ENCODE results near the gene STXBP2.

Gene STXBP2

DNA sequence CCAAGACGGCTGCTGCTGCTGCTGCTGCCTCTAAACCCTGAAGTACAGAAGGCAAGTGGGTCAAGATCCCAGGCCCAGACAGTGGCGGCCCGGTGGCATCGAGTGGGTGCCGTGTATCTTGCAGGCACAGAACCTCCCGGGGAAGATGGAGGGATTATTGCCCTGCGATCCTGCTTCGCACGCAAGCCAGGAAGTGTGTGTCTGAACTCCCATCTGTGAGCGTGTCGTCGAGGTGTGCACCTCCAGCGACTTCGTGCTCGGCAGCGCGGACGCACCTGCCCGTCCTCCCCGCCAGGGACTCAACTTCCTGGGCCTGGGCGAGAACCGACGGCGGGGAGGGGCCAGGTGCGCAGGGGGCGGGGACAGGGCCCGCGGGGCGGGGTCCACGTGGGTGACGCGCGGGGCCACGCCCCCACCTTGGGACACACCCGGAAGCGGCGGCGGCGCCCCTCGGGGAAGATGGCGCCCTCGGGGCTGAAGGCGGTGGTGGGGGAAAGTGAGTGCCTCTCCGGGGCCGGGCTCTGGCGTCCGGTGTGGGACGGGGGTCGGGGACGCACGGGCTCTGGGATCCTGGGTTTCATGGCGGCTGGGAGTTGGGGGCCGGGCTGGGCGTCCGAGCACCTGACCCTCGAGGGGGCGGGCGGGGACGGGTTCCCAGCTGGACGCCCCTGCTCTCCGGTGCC is at the start of gene STXBP2:
STXBP2 (plus strand) TSS at position 420 of the 683 bp plus-strand sequence; CDS start at position 460, 40 bp downstream.
- peak within 1 kb of the TSS; percentile 49 for H3K27ac ChIP-seq
- DNase-seq (ENCODE audit: low read depth, low spot score), result no peak

DNA sequence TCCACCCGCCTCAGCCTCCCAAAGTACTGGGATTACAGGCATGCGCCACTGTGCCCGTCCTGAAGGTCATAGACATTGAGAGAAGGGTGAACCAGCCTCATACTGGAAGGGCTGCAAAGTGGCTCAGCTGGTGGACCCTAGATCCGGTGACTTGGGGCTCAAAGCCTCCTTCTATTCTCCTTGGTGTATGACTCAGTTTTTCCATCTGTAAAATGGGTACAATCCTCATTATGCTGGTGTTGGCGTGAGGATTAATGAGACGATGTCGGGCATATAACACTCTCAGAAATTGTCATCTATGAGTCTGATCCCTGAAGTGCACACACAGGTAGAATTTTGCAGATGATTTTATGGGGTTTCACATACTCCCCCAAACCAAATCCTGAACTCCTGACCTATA is 47.1 kb upstream of the STXBP2 start:
- no peak overlapping the region for H3K27ac ChIP-seq
- no peak for DNase-seq (ENCODE audit: low read depth, low spot score)

DNA sequence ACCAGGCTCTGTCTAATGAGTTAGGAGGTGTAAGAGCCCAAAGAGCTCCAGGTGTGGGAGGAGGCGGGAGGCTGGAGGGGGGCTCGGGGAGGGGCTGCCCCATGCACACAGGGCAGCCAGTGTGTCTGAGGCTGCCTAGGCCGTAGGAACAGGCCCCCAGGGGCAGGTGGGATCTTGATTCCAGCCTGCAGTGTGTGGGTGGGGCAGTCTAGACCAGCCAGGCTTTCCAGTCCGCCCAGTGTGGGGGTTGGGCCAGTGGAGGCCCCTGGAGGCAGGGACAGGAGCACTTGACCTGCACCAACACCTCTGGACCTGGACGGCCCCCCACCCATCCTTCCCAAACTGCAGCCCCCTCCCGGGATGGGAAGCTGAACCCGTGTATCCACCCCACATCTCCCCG is 46.7 kb upstream of the STXBP2 start:
- DNase-seq (ENCODE audit: low read depth, low spot score), result no peak
- no peak overlapping the region for H3K27ac ChIP-seq

DNA sequence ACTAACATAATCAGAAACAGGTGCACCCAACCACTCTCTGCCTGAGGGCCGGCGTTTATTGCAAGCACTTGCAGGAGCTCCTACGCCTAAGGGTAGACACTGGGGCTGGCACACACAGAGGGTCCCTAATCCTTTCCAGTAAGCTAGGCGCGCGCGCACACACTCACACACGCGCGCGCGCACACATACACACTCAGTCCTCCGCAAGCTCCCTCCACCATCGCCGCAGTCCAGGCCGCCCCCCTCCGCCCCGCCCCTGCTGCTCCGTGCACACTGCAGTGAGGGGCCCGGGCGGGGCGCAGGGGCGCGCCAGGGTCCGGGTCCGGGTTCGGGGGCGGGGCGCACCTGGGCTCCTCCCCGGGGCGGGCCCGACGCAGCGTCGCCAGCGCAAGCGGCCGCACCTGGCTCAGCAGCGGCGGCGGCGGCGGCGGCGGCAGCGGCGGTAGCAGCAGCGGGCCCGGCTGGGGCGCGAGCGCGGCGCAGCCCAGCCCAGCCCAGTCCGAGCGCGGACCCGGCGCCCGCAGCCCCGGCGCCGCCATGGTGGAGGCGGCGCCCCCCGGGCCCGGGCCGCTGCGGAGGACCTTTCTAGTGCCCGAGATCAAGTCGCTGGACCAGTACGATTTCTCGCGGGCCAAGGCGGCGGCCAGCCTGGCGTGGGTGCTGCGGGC is 41.3 kb upstream of the STXBP2 start, which contains the start of gene CAMSAP3:
CAMSAP3 (plus strand) TSS at position 398 of the 668 bp plus-strand sequence; CDS start at position 538, 140 bp downstream.
- DNase-seq (ENCODE audit: low read depth, low spot score), result no peak
- no peak within 1 kb of the TSS for H3K27ac ChIP-seq

DNA sequence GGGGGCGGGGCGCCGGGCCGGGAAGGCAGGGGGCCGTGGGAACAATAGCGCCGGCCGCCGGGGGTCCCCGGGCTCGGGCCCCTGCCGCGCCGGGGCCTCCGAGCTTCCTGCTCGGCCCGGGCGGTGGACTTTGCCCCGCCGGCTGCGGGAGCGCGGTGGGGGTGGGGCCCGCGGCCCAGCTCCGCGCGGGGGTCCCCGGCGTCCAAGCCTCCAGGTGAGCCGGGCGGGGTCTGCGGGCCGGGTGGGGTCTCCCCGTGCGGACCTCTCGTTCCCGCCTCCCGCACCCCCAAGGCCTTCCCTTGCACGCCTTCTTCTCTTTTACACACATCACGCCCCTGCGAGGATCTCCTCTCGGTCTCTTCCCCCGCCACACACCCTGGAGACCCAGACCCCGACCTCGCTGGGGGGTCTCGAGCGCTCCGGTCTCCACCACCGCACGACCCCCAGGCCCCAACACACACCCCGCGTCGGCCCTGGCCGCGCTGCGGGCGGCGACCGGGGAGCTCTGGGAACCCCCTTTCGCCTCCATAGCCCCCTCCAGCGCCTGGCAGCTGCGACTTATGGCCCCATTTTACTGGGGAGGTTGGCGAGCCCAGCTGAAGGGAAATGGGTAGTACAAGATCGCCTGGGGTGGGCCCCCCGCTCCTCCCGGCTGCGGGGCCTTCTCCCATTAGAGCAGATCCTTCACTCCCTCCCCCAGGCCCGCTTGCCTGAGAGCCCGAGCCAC is 40.5 kb upstream of the STXBP2 start:
- DNase-seq (ENCODE audit: low read depth, low spot score), result no peak
- no peak overlapping the region for H3K27ac ChIP-seq

DNA sequence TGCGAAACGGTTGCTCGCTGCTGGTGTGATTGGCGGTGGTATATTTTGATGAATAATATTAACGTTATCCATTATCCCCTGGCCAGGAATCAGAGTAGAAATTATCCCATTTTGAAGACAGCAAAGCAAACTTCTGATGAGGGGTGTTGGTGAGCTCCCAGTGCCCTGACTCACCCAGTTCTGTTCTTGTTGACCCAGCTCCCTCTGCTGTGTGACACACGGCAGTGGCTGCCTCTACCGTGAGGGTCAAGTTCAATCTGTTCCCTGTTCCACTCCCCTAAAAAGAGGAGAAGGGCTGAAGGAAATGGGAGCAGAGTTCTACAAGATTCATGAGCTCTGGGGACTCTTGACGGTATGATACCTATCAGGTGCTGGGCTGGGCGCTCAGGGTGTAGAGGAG is 39.2 kb upstream of the STXBP2 start:
- no peak overlapping the region for H3K27ac ChIP-seq
- DNase-seq (ENCODE audit: low read depth, low spot score), result no peak

DNA sequence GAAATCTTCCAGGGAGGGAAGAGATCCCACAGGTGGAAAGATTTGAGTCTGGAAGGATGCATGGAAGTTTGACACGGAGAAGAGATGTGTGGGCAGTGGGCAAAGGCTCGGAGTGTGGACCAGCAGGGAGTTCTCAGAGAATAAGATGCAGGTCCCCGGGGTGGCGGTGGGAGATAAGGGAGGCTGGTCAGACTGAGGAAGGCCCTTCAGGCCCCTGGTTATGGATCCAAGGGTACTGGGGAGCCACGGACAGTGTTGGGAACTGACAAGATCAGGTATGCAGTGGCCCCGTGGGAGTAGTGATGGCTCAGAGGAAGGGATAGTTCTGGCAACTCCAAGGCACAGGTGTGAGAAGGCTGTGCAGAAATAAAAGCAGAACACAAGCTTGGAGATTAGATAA is 38.7 kb upstream of the STXBP2 start:
- H3K27ac ChIP-seq, result no peak overlapping the region
- DNase-seq (ENCODE audit: low read depth, low spot score), result no peak

DNA sequence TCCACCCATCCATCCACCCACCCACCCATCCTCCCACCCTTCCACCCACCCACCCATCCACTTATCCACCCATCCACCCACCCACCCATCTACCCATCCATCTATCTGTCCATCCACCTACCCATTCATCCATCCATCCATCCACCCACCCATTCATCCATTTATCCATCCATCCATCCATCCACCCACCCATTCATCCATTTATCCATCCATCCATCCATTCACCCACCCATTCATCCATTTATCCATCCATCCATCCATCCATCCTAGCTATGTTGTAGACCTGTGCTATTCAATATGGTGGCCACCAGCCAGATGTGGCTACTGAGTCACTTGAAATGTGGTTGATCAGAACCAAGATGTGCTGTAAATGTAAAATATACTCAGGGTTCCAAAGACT is 36.2 kb upstream of the STXBP2 start:
- no peak overlapping the region for H3K27ac ChIP-seq
- DNase-seq (ENCODE audit: low read depth, low spot score), result no peak

DNA sequence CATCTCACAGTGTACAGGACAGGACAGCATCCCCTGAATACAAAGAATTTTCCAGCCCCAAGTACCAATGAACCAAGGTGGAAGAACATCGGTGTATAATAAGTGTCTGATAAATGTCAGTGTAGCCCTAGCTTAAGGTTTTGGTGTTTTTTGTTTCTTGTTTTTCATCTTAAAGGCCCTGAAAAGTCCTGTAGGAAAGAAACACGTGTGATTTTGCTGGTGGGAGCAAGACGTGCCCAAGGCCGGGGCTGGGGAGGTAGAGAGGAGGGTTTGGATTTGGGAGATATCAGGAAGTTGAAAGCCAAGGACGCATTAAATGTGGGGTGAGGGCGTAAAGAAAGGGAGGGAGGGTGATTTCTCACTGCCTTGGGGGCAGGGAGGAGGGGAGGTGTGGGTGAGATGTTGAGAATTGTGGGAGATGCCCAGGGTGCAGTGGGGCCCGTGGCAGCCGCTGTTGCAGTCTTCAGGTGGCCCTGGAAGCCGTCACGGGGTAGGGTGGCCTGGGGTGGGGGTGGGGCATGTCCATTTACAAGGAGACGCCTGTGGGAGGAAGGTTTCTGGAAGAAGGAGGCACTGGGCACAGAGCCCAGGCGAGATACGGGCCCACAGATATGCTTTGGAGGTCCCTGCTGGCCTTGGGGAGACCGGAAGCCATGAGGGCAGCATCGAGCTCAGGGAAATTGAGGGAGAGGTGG is 34.5 kb upstream of the STXBP2 start:
- no peak for DNase-seq (ENCODE audit: low read depth, low spot score)
- H3K27ac ChIP-seq, result no peak overlapping the region

DNA sequence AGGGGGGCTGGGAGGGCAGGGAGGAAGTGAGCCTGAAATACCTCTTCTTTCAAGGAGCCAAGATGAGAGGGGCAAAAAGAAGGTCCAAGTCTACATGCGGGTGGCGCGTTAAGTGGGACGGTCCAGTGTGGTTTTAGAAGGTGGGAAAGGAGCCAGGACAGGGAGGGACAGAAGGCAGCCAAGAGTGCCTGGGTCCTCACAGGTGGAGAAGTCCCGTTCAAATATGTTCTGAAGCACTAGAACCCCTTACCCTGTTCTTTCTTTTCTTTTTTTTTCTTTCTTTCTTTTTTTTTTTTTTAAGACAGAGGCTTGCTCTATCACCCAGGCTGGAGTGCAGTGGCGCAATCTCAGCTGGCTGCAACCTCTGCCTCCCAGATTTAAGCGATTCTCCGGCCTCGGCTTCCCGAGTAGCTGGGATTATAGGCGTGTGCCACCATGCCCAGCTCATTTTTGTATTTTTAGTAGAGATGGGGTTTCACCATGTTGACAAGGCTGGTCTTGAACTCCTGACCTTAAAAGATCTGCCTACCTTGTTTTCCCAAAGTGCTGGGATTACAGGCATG is 33.9 kb upstream of the STXBP2 start:
- no peak overlapping the region for H3K27ac ChIP-seq
- no peak for DNase-seq (ENCODE audit: low read depth, low spot score)

DNA sequence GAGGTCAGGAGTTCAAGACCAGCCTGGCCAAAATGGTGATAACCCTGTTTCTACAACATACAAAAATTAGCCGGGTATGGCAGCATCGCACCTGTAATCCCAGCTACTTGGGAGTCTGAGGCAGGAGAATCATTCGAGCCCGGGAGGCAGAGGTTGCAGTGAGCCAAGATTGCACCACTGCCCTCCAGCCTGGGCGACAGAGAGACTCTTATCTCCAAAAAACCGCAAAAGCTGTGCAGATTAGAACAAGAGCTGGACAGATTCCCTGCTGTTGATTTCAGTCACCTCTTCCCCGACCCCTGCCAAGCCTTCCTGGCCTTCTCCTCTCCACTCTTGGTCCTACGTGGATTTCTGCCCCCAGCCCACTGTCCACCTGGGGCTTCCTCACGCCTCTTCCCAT is 33.0 kb upstream of the STXBP2 start:
- H3K27ac ChIP-seq, result no peak overlapping the region
- no peak for DNase-seq (ENCODE audit: low read depth, low spot score)

DNA sequence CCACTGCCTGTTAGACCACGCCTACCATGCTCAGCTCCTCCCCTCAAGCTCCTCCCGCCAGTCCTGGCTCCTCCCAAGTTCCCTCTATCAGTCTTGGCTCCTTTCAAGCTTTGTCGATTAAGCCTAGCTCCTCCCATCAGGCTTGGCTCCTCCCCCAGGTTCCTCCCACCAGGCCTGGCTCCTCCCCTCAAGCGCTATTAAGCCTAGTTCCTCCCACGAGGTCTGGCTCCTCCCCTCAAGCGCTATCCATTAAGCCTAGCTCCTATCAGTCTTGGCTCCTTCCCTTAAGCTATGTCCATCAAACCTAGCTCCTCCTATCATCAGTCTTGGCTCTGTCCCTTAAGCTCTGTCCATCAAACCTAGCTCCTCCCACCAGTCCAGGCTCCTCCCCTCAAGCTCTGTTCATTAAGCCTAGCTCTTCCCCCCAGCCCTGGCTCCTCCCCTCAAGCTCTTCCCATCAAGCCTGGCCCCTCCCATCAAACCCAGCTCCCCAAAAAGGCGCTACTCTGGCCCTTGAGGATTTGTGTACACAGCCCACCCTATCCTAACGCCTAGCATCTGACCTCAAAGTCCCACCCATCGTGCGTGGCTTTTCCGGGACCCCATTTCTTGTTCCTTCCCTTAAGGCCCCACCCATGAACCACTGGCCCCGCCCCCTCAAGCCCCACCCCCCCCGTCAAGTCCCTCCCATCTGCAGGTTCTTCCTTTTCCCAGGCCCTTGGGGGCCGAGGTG is 31.3 kb upstream of the STXBP2 start:
- H3K27ac ChIP-seq, result no peak overlapping the region
- DNase-seq (ENCODE audit: low read depth, low spot score), result no peak

DNA sequence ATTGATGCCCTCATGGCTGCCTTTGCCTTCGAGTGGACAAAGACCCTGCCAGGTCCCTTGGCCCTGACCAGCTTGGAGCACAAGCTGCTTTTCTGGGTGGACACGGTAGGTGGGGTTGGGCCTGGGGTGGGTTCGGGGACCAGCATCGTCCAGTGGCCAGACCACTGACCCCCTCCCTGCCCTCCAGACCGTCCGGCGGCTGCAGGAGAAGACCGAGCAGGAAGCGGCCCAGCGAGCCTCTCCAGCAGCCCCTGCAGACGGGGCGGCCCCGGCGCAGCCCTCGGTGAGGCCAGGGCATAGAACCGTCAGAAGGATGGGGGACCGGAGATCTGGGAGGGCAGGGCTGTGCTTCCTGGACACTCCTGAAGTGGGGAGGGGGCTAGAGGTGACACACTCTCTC is 30.6 kb upstream of the STXBP2 start:
- DNase-seq (ENCODE audit: low read depth, low spot score), result no peak
- no peak overlapping the region for H3K27ac ChIP-seq

DNA sequence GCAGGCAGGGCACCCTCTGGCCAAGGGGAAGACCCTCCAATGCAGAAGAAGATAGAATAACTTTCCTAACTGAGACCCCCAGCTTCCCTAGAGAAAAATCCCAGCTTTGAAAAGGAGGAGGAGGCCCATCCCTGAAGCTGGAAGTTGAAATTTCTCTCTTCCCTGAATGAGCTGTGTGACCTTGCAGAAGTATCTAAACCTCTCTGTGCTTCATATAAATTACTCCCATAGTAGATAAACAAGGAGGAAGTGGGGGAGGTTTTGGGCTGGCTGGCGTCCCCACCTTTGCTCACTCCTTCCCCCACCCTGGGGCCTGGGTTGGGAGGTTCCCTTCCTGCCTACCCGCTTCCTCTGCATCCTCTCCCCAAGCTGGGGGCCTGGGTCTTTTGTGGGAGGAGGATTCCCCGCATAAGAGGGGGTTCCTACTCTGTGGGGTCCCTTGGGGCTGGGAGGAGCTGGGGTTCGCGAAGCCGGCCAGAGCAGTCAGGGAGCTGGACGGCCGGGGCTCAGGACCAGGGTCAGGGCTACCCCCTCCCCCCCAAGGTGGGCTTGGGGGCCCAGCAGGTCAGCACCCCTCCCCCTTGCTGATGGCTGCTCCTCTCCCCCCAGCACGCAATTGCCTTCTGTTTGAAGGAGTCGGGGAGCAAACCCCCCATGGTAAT is 29.6 kb upstream of the STXBP2 start:
- H3K27ac ChIP-seq, result no peak overlapping the region
- DNase-seq (ENCODE audit: low read depth, low spot score), result no peak

DNA sequence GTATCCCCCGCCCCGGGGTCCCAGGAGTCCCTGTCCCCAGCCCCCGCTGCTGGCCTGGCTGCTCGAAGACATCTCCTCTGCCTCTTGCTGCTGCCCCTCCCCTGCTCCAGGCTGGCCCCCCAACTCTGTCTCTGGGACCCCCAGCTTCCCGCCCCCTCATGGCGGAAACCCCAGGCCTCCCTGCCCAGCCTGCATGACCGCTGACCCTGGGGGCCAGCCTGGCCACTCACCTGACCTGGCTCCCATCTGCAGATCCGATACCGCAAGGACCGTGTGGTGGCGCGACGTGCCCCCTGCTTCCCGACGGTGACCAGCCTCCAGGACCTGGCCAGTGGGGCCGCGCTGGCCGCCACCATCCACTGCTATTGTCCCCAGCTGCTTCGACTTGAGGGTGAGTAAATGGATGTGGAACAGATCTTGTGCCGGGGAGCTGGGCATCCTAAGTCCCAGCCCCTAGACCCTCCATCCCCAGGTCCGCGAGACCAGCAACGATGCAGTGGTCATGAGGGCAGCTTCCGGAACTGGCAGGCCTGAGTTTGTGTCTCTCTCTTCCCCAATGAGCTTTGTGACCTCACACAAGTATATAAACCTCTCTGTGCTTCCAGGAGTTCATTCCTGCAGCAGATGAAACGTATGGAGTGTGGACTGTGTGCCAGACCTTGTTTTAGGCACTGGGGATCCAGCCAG is 28.9 kb upstream of the STXBP2 start:
- H3K27ac ChIP-seq, result no peak overlapping the region
- no peak for DNase-seq (ENCODE audit: low read depth, low spot score)

DNA sequence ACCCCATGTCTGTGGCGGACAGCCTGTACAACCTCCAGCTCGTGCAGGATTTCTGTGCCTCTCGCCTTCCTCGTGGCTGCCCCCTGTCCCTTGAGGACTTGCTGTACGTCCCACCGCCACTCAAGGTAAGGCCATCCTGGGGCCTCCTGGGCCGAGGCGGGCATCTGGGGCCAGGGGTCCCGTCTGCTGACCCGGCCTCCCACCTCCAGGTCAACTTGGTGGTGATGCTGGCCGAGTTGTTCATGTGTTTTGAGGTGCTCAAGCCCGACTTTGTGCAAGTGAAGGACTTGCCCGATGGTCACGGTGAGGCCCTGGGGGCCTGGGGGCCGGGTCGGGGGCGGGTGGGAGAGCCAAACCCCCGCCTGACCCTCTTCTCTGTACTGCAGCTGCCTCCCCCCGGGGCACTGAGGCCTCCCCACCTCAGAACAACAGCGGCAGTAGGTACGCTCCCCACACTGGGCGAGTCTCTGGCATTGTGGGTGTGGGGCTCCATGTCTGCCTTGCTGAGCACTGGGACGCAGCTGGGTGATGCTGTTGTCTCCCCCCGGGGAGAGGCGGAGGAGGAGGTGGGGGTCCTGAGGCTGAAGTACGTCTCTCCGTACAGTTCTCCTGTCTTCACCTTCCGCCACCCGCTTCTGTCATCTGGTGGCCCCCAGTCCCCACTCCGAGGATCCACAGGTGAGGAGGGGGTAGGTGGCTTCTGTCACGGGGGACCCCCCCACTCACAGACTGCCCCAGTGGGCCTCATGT is 26.2 kb upstream of the STXBP2 start:
- DNase-seq (ENCODE audit: low read depth, low spot score), result no peak
- no peak overlapping the region for H3K27ac ChIP-seq

DNA sequence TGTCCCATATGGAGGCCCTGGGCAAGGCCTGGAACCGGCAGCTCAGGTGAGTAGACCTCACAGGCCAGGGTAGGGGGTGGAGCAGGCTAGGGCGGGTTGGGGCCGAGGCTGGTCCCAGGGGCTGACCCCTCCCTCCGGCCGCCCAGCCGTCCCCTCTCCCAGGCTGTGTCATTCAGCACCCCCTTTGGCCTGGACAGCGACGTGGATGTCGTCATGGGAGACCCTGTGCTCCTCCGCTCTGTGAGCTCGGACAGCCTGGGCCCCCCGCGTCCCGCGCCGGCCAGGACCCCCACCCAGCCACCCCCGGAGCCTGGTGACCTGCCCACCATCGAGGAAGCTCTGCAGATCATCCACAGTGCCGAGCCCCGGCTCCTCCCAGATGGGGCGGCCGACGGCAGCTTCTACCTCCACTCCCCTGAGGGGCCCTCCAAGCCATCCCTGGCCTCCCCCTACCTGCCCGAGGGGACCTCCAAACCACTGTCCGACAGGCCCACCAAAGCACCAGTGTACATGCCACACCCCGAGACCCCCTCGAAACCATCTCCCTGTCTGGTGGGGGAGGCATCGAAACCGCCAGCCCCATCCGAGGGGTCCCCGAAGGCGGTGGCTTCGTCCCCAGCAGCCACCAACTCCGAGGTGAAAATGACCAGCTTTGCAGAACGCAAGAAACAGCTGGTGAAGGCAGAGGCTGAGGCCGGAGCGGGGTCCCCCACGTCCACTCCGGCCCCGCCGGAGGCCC is 25.2 kb upstream of the STXBP2 start:
- no peak overlapping the region for H3K27ac ChIP-seq
- no peak for DNase-seq (ENCODE audit: low read depth, low spot score)

Measured in epithelial cell of prostate (primary cell).